CD14-positive monocyte (primary cell): ENCODE data around the gene ACBD4. TPM values are rescaled to one million over a fixed set of nuclear protein-coding genes. Genes with fewer than 3 reads are reported as not detected.

Experiments
- DNase-seq, 3 donors: peaks; one replicate each; pipeline ENCODE4 v3.0.0-alpha.2; 2011 to 2022
- H2AFZ ChIP-seq: 2 replicates; pipeline ENCODE4 v1.6.0; 2012; ENCODE audit warnings: mild to moderate bottlenecking, low read depth, low read length, inconsistent platforms; ENCODE audit not compliant: insufficient read depth, poor library complexity, severe bottlenecking
- H3K27ac ChIP-seq, 2 donors: 1 replicate in 1 of 2; 2 replicates in 1 of 2; pipeline ENCODE4 v1.5.1; 2012 to 2013; ENCODE audit warnings: low read length in 2 of 2, control low read depth in 1 of 2, inconsistent platforms in 1 of 2, low read depth in 1 of 2, mild to moderate bottlenecking in 1 of 2
- H3K27me3 ChIP-seq, 2 donors: one replicate each; pipeline versions ENCODE4 v1.6.0 to v1.6.1; 2011 to 2013; ENCODE audit warnings: low read length in 2 of 2; ENCODE audit not compliant: control insufficient read depth in 2 of 2, insufficient read depth in 2 of 2
- H3K36me3 ChIP-seq, 2 donors: replicated peaks in 1 of 2; 1 replicate in 1 of 2; 2 replicates in 1 of 2; pipeline versions ENCODE4 v1.5.1 to v1.6.1; 2012 to 2013; ENCODE audit warnings: low read length in 2 of 2, control low read depth in 1 of 2, inconsistent platforms in 1 of 2, mild to moderate bottlenecking in 1 of 2; ENCODE audit not compliant: insufficient read depth in 2 of 2, control insufficient read depth in 1 of 2
- H3K4me1 ChIP-seq, 2 donors: 1 replicate in 1 of 2; 2 replicates in 1 of 2; pipeline versions ENCODE4 v1.5.1 to v1.6.1; 2012 to 2013; ENCODE audit warnings: low read length in 2 of 2, control low read depth in 1 of 2, inconsistent platforms in 1 of 2, mild to moderate bottlenecking in 1 of 2, moderate library complexity in 1 of 2; ENCODE audit not compliant: insufficient read depth in 2 of 2, control insufficient read depth in 1 of 2
- H3K4me2 ChIP-seq: replicated peaks from 2 replicates; pipeline ENCODE3; 2012; ENCODE audit warnings: low read length, moderate library complexity, mild to moderate bottlenecking; ENCODE audit not compliant: poor library complexity, severe bottlenecking; ENCODE audit errors: extremely low read depth
- H3K4me3 ChIP-seq, 3 experiments: fragments of 200-600 bp in 1 of 3; sonication (generic) in 1 of 3; replicated peaks in 1 of 3; 1 replicate in 2 of 3; 2 replicates in 1 of 3; pipeline ENCODE4 v1.5.1; 2011 to 2013; ENCODE audit warnings: low read length in 3 of 3, mild to moderate bottlenecking in 3 of 3, control low read depth in 2 of 3, low read depth in 2 of 3, inconsistent platforms in 1 of 3, moderate library complexity in 1 of 3
- H3K79me2 ChIP-seq: 2 replicates; pipeline ENCODE4 v1.6.0; 2012; ENCODE audit warnings: mild to moderate bottlenecking, control low read depth, inconsistent platforms, low read length, moderate library complexity; ENCODE audit not compliant: insufficient read depth
- H3K9ac ChIP-seq: 2 replicates; pipeline ENCODE4 v1.6.0; 2017; ENCODE audit warnings: low read length, mild to moderate bottlenecking; ENCODE audit not compliant: insufficient read depth, poor library complexity, severe bottlenecking
- H3K9me3 ChIP-seq, 2 donors: replicated peaks in 1 of 2; 1 replicate in 1 of 2; 2 replicates in 1 of 2; pipeline versions ENCODE4 v1.5.1 to v1.6.1; 2012 to 2013; ENCODE audit warnings: low read length in 2 of 2, control low read depth in 1 of 2; ENCODE audit not compliant: control insufficient read depth in 1 of 2, insufficient read depth in 1 of 2
- H4K20me1 ChIP-seq: 2 replicates; pipeline ENCODE4 v1.6.0; 2012; ENCODE audit warnings: mild to moderate bottlenecking, low read length, control low read depth, moderate library complexity; ENCODE audit not compliant: insufficient read depth
- H3K27ac Mint-ChIP-seq, 7 donors: one replicate each; pipeline ENCODE4 v1.8.0; 2020; ENCODE audit warnings: mild to moderate bottlenecking in 7 of 7, mixed read lengths in 7 of 7, moderate library complexity in 6 of 7, inconsistent platforms in 2 of 7
- H3K27me3 Mint-ChIP-seq, 3 donors: one replicate each; pipeline ENCODE4 v1.8.0; 2021 to 2022; ENCODE audit warnings: low read depth in 3 of 3, mild to moderate bottlenecking in 3 of 3, mixed read lengths in 3 of 3, moderate library complexity in 3 of 3, inconsistent platforms in 1 of 3
- H3K36me3 Mint-ChIP-seq, 2 donors: one replicate each; pipeline ENCODE4 v1.8.0; 2020; ENCODE audit warnings: mixed read lengths in 2 of 2, inconsistent platforms in 1 of 2, mild to moderate bottlenecking in 1 of 2
- H3K4me1 Mint-ChIP-seq: one replicate; pipeline ENCODE4 v1.8.0; 2020; ENCODE audit warnings: mild to moderate bottlenecking, mixed read lengths
- H3K4me3 Mint-ChIP-seq, 2 donors: one replicate each; pipeline ENCODE4 v1.8.0; 2020; ENCODE audit warnings: mild to moderate bottlenecking in 2 of 2, mixed read lengths in 2 of 2, moderate library complexity in 1 of 2
- H3K9me3 Mint-ChIP-seq, 7 donors: one replicate each; pipeline ENCODE4 v1.8.0; 2020 to 2022; ENCODE audit warnings: mixed read lengths in 7 of 7, mild to moderate bottlenecking in 6 of 7, moderate library complexity in 6 of 7, inconsistent platforms in 2 of 7
- CTCF ChIP-seq: fragments of 200-600 bp; IDR thresholded peaks from one replicate; pipeline ENCODE4 v1.8.0; 2022; ENCODE audit warnings: antibody characterized with exemption, mild to moderate bottlenecking
- WGBS: methylation state at CpG from one replicate; pipeline ENCODE4 v1.1.5; 2013; ENCODE audit warnings: missing lambda C conversion rate; ENCODE audit not compliant: insufficient coverage; 5-methylcytosine and 5-hydroxymethylcytosine counted together
- intact Hi-C, 2 donors: fragments of 100-400 bp; cut with micrococcal nuclease; formaldehyde crosslinking; loops; one replicate each; pipeline versions ENCODE4 v1.15.0 to v1.15.1; 2023
- polyA plus RNA-seq, 3 donors: library from polyadenylated mRNA; depleted of rRNA in 1 of 3; unstranded in 2 of 3; stranded (reverse) in 1 of 3; fragments of 300-500 nt in 2 of 3; fragments of >200 nt in 1 of 3; fragmentation: Illumina TruSeq in 2 of 3; gene quantifications; 1 replicate in 2 of 3; 2 replicates in 1 of 3; pipeline ENCODE4 v1.2.3, GENCODE V29; 2012 to 2021

ACBD4 gene
- polyA plus RNA-seq, 3 donors, result 4.8 to 7.4 (median 6.2) TPM

GRCh38 chr17:45145035-45145389 is 9.5 kb downstream of the ACBD4 start:
- Histone ChIP-seq H3K79me2 (peaks cover 21% of the 10 kb centered on the region), H3K4me3 (peak overlapping the region in 1 of 3 experiments; percentile 83), H4K20me1 (peaks cover 15% of the 10 kb centered on the region), H3K4me2 (peak overlapping the region; percentile 93), H3K27ac (no peak overlapping the region), H3K36me3 (no peaks in the 10 kb centered on the region), H3K27me3 (no peaks in the 10 kb centered on the region), H3K4me1 (peaks cover 36 to 50% of the 10 kb centered on the region in 2 donors), H3K9me3 (no peaks in the 10 kb centered on the region), H3K9ac (peak overlapping the region; percentile 72), H2AFZ (peak overlapping the region; percentile 95)
- no peak for TF ChIP-seq CTCF
- intact Hi-C loops, result loop anchor here in 1 of 2 donors (10.0 kb wide), 1 partner anchor 170 kb away; the partner anchor contains the start of gene MAP3K14
- no peaks in the 10 kb centered on the region for H3K36me3 Mint-ChIP-seq
- no peaks in the 10 kb centered on the region for H3K9me3 Mint-ChIP-seq
- peak overlapping the region in 1 of 7 donors; percentile 52 for H3K27ac Mint-ChIP-seq
- H3K27me3 Mint-ChIP-seq, result peaks cover 0 to 2% (median 0%) of the 10 kb centered on the region in 3 donors
- H3K4me3 Mint-ChIP-seq, result peak overlapping the region; percentile 68 to 86
- peaks cover 33% of the 10 kb centered on the region for H3K4me1 Mint-ChIP-seq
- DNase-seq, result no peak
- 83% methylated on average over 8 of the region's 8 CpGs for WGBS

DNA sequence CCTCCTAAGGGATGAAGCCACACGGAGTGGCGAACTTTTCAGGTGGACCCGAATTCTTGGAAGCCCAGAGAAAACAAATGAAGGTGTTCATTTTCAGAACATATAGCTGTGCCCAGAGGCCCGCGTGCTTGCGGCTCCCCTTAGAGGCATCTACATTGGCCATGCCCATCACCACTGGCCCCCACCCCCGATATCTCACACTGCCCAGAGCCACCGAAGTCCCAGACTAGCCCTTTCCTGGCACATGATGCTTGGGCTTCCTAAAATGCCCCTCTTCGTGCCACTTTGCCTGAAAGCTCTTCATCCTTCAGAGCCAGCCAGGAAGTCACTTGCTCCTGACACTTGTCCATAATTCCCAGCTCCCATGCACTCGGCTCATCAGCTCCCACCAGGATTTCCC is 10.7 kb downstream of the ACBD4 start:
- H3K9me3 ChIP-seq, result no peaks in the 10 kb centered on the region
- peak overlapping the region; percentile 83 for H3K4me2 ChIP-seq
- WGBS, result 90% methylated on average over 9 of the region's 10 CpGs
- Mint-ChIP-seq H3K27ac (peak overlapping the region in 4 of 7 donors; percentile 74 to 100 (median 90)), H3K4me1 (peaks cover 45% of the 10 kb centered on the region), H3K9me3 (no peaks in the 10 kb centered on the region), H3K27me3 (peaks cover 0 to 2% (median 0%) of the 10 kb centered on the region in 3 donors), H3K4me3 (peak overlapping the region in 1 of 2 donors; percentile 97), H3K36me3 (no peaks in the 10 kb centered on the region)
- H4K20me1 ChIP-seq, result peaks cover 26% of the 10 kb centered on the region
- H2AFZ ChIP-seq, result no peak overlapping the region
- TF ChIP-seq CTCF, result no peak
- H3K79me2 ChIP-seq, result peaks cover 33% of the 10 kb centered on the region
- H3K27me3 ChIP-seq, result no peaks in the 10 kb centered on the region
- intact Hi-C loops, result loop anchor here in 1 of 2 donors (10.0 kb wide), 1 partner anchor 169 kb away; the partner anchor contains the start of gene MAP3K14
- H3K4me3 ChIP-seq, result no peak overlapping the region
- no peaks in the 10 kb centered on the region for H3K36me3 ChIP-seq
- H3K27ac ChIP-seq, result no peak overlapping the region
- H3K9ac ChIP-seq, result no peak overlapping the region
- no peak for DNase-seq
- H3K4me1 ChIP-seq, result peaks cover 47 to 61% of the 10 kb centered on the region in 2 donors
